HepG2 (cell line): ENCODE measurements around the gene GRK5. TPM values are rescaled to one million over a fixed set of nuclear protein-coding genes. Genes with fewer than 3 reads are reported as not detected.

Source experiments
- ATAC-seq: fragments of 200-7000 bp; cut with Tn5 transposase; 3 replicates; pipeline ENCODE4 v1.9.1; 2020; ENCODE audit warnings: mild to moderate bottlenecking, moderate library complexity
- BruUV-seq: library from RNA; stranded (reverse); fragments of 400-500 nt; replicated peaks from 2 replicates; lab custom pipeline; 2021; lab: Mats Ljungman, UMichigan
- CTCF ChIA-PET: fragments of 300-600 bp; formaldehyde crosslinking; extraction: SDS; loops from one replicate; lab custom pipeline; 2021; ENCODE audit warnings: low total read pairs, inconsistent platforms, low intra/inter-chr PET ratio; lab: Yijun Ruan, JAX
- POLR2A ChIA-PET: fragments of 350-600 bp; sonication (Branson Sonifier 250); formaldehyde crosslinking; loops from one replicate; lab custom pipeline; 2020; ENCODE audit warnings: antibody characterized with exemption, inconsistent platforms; lab: Yijun Ruan, JAX
- DNase-seq: peaks from one replicate; pipeline ENCODE4 v3.0.0-alpha.2; 2015; ENCODE audit warnings: low spot score
- FAIRE-seq: peaks from 3 replicates; lab custom pipeline; 2011; peaks lifted over from hg19 to GRCh38; lab: Jason Lieb, UNC
- H2AFZ ChIP-seq: one replicate; pipeline ENCODE4 v1.6.1; 2011; ENCODE audit warnings: low read length, inconsistent platforms
- H3K27ac ChIP-seq: fragments of 300-600 bp; 3 replicates; pipeline ENCODE4 v1.8.0; 2011; ENCODE audit warnings: mixed run types, mild to moderate bottlenecking, mixed read lengths, low read length, inconsistent platforms; ENCODE audit not compliant: insufficient read depth; ENCODE audit errors: extremely low read length
- H3K27me3 ChIP-seq, 2 experiments: fragments of 200-600 bp in 1 of 2; 2 replicates in 1 of 2; 3 replicates in 1 of 2; pipeline versions ENCODE4 v1.6.0 to v1.8.0; 2011; ENCODE audit warnings: low read length in 2 of 2, mild to moderate bottlenecking in 2 of 2, moderate library complexity in 2 of 2, inconsistent platforms in 1 of 2; ENCODE audit not compliant: insufficient read depth in 2 of 2, control insufficient read depth in 1 of 2
- H3K36me3 ChIP-seq, 2 experiments: fragments of 200-600 bp in 1 of 2; replicated peaks in 1 of 2; 2 replicates in 1 of 2; 3 replicates in 1 of 2; pipeline versions ENCODE4 v1.5.1 to v1.8.0; 2011; ENCODE audit warnings: low read length in 2 of 2, inconsistent platforms in 1 of 2; ENCODE audit not compliant: insufficient read depth in 2 of 2, control insufficient read depth in 1 of 2
- H3K4me1 ChIP-seq: 2 replicates; pipeline ENCODE4 v1.5.1; 2012; ENCODE audit warnings: low read length, inconsistent platforms; ENCODE audit not compliant: insufficient read depth
- H3K4me2 ChIP-seq: 2 replicates; pipeline ENCODE4 v1.6.0; 2011; ENCODE audit warnings: low read depth, low read length, inconsistent platforms
- H3K4me3 ChIP-seq, 3 experiments: fragments of 200-600 bp in 1 of 3; sonication (generic), shearing (Covaris generic) in 1 of 3; replicated peaks in 1 of 3; 2 replicates each; pipeline ENCODE4 v1.5.1; 2011 to 2016; ENCODE audit warnings: low read length in 3 of 3, inconsistent platforms in 2 of 3, low read depth in 2 of 3, mild to moderate bottlenecking in 2 of 3, control low read depth in 1 of 3, mixed read lengths in 1 of 3; ENCODE audit not compliant: insufficient read depth in 1 of 3
- H3K79me2 ChIP-seq: one replicate; pipeline ENCODE4 v1.6.1; 2011; ENCODE audit warnings: low read length, inconsistent platforms; ENCODE audit not compliant: insufficient read depth
- H3K9ac ChIP-seq: 2 replicates; pipeline ENCODE4 v1.6.0; 2011; ENCODE audit warnings: mild to moderate bottlenecking, low read depth, low read length, inconsistent platforms; ENCODE audit not compliant: insufficient read depth
- H3K9me3 ChIP-seq: 2 replicates; pipeline ENCODE4 v1.5.1; 2012; ENCODE audit warnings: mild to moderate bottlenecking, low read length
- H4K20me1 ChIP-seq: 2 replicates; pipeline ENCODE4 v1.6.0; 2011; ENCODE audit warnings: inconsistent platforms, mild to moderate bottlenecking, low read length, moderate library complexity; ENCODE audit not compliant: insufficient read depth
- BHLHE40 ChIP-seq: IDR thresholded peaks from 2 replicates; pipeline ENCODE4 v1.6.1; 2011; ENCODE audit warnings: low read length, improper control_type of control experiment
- FOXP1 ChIP-seq, 2 experiments: fragments of 450-650 bp in 1 of 2; IDR thresholded peaks; 2 replicates each; pipeline ENCODE4 v1.6.1; 2017 to 2018; ENCODE audit warnings: antibody characterized with exemption in 1 of 2
- HOXA7 ChIP-seq: sonication (generic); formaldehyde crosslinking; IDR thresholded peaks from 2 replicates; pipeline ENCODE4 v1.8.1; 2022; ENCODE audit warnings: mild to moderate bottlenecking, missing genetic modification reagents, moderate library complexity
- KDM6A ChIP-seq: IDR thresholded peaks from 2 replicates; pipeline ENCODE4 v1.6.1; 2016; ENCODE audit warnings: low read depth
- NFIB ChIP-seq: sonication (generic); formaldehyde crosslinking; IDR thresholded peaks from 2 replicates; pipeline ENCODE4 v1.9.0; 2021; ENCODE audit warnings: missing genetic modification reagents, mild to moderate bottlenecking, borderline replicate concordance
- RORA ChIP-seq: sonication (generic); formaldehyde crosslinking; IDR thresholded peaks from 2 replicates; pipeline ENCODE4 v1.5.0; 2020; ENCODE audit warnings: mild to moderate bottlenecking, missing genetic modification reagents, moderate library complexity
- SMYD3 ChIP-seq: sonication (generic); formaldehyde crosslinking; IDR thresholded peaks from 2 replicates; pipeline ENCODE4 v1.8.1; 2023; ENCODE audit warnings: mild to moderate bottlenecking, missing genetic modification reagents
- TOE1 ChIP-seq: sonication (generic); formaldehyde crosslinking; IDR thresholded peaks from 2 replicates; pipeline ENCODE4 v1.4.0; 2020; ENCODE audit warnings: mild to moderate bottlenecking, missing genetic modification reagents
- TOPORS ChIP-seq: sonication (generic); formaldehyde crosslinking; IDR thresholded peaks from 2 replicates; pipeline ENCODE4 v1.8.0; 2023; ENCODE audit warnings: mild to moderate bottlenecking, missing genetic modification reagents
- ZNF253 ChIP-seq: sonication (generic); formaldehyde crosslinking; IDR thresholded peaks from 2 replicates; pipeline ENCODE4 v1.8.0; 2022; ENCODE audit warnings: mild to moderate bottlenecking, missing genetic modification reagents, borderline replicate concordance
- ZNF333 ChIP-seq: sonication (generic); formaldehyde crosslinking; IDR thresholded peaks from 2 replicates; pipeline ENCODE4 v1.4.0; 2020; ENCODE audit warnings: mild to moderate bottlenecking, missing genetic modification reagents, borderline replicate concordance
- ZNF563 ChIP-seq: sonication (generic); formaldehyde crosslinking; IDR thresholded peaks from 2 replicates; pipeline ENCODE4 v1.8.0; 2022; ENCODE audit warnings: mild to moderate bottlenecking, moderate library complexity, missing genetic modification reagents
- WGBS: methylation state at CpG from one replicate; pipeline ENCODE4 v1.1.6; 2017; ENCODE audit warnings: low lambda C conversion rate; 5-methylcytosine and 5-hydroxymethylcytosine counted together
- in situ Hi-C: cut with HindIII; loops from 2 replicates; pipeline ENCODE4 v1.10.0; 2017; ENCODE audit warnings: low pct_unique_long_range_greater_than_20kb; ENCODE audit not compliant: extremely low pct_ligation_motif_present
- intact Hi-C: fragments of 100-400 bp; cut with micrococcal nuclease; formaldehyde crosslinking; loops from one replicate; pipeline ENCODE4 v1.10.0; 2022; ENCODE audit not compliant: unreplicated experiment
- polyA plus RNA-seq, 8 experiments: library from polyadenylated mRNA; depleted of rRNA in 3 of 8; stranded (reverse) in 7 of 8; unstranded in 1 of 8; fragments of >200 nt; fragmentation: Illumina TruSeq in 4 of 8; extraction: Trizol in 4 of 8; gene quantifications; 2 replicates each; pipeline versions ENCODE4 v1.2.1 to v1.2.3, GENCODE V29; 2011 to 2016; ENCODE audit warnings: low read depth in 4 of 8, missing spikeins in 1 of 8, mixed read lengths in 1 of 8; ENCODE audit not compliant: insufficient read depth in 1 of 8
- total RNA-seq, 5 experiments: library from RNA; depleted of rRNA; stranded (reverse); fragments of >200 nt; fragmentation: Illumina TruSeq; extraction: Trizol; gene quantifications; 2 replicates each; pipeline ENCODE4 v1.2.3, GENCODE V29; 2016; ENCODE audit warnings: low read depth in 1 of 5
- TF ChIP-seq, protein P1 (sequence below): sonication (generic); formaldehyde crosslinking; IDR thresholded peaks from 2 replicates; pipeline ENCODE4 v1.5.0; 2020; ENCODE audit warnings: missing genetic modification reagents, mild to moderate bottlenecking, borderline replicate concordance
- TF ChIP-seq, protein P2 (sequence below): IDR thresholded peaks from 2 replicates; pipeline ENCODE4 v1.6.1; 2018; ENCODE audit warnings: missing genetic modification reagents
- TF ChIP-seq, protein P3 (sequence below): sonication (generic); formaldehyde crosslinking; IDR thresholded peaks from 2 replicates; pipeline ENCODE4 v1.4.0; 2020; ENCODE audit warnings: mild to moderate bottlenecking, missing genetic modification reagents, borderline replicate concordance
- TF ChIP-seq, protein P4 (sequence below): sonication (generic); formaldehyde crosslinking; IDR thresholded peaks from 2 replicates; pipeline ENCODE4 v1.4.0; 2020; ENCODE audit warnings: missing genetic modification reagents

The GRK5 gene
- total and polyA plus RNA-seq, 2 of the 13 experiments (the other 11 are each of a cell fraction or from before 2014, with no cell fraction given) = 10.4 to 12.6 TPM

DNA sequence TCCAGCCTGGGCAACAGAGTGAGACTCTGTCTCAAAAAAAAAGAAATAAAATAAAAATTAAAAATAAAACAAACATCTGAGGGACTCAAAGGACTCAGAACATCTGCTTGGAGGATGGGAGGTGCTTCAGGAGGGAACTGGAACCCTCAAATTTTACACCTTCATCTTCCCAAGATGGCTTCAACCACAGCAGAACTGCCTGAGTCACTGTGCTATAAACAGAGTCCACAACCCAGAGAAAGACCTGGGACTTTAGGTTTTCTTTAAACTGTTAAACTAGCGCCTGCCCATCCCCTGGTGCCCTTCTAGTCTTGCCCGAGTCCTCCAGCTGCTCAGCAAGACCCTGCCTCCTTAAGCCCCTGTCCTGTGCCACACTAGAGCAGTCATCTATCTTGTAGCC is 294.3 kb downstream of the GRK5 start:
- ATAC-seq (no peak), FAIRE-seq (no peak), DNase-seq (no peak)
- no peaks in the 10 kb centered on the region for H3K79me2 ChIP-seq
- in situ Hi-C loops = loop anchor here (5.0 kb wide), 1 partner anchor 41 kb away; the partner anchor contains the start of gene RGS10
- H3K36me3 ChIP-seq = no peaks in the 10 kb centered on the region
- H2AFZ ChIP-seq = no peak overlapping the region
- CTCF ChIA-PET = no interaction called here
- no peak overlapping the region for H3K27ac ChIP-seq
- H3K27me3 ChIP-seq = no peaks in the 10 kb centered on the region; a peak in 1 of 5 replicates
- no TSS peak for BruUV-seq
- TF ChIP-seq SMYD3 (no peak), BHLHE40 (no peak), ZNF563 (CRISPR knock-in tag) (no peak), RORA (CRISPR knock-in tag) (no peak), ZNF333 (no peak), KDM6A (CRISPR knock-in tag) (no peak), ZNF253 (no peak), HOXA7 (no peak), TOE1 (CRISPR knock-in tag) (no peak), NFIB (CRISPR knock-in tag) (no peak), TOPORS (no peak), FOXP1 (IDR thresholded peaks at IDR 0.05) (no peak), FOXP1 (CRISPR knock-in tag; IDR thresholded peaks at IDR 0.05) (no peak)
- TF ChIP-seq, protein P1, sequence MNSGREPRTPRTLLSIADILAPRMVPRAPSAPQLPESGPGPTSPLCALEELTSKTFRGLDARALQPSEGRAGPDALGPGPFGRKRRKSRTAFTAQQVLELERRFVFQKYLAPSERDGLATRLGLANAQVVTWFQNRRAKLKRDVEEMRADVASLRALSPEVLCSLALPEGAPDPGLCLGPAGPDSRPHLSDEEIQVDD (CRISPR knock-in tag) = no peak
- TF ChIP-seq, protein P2, sequence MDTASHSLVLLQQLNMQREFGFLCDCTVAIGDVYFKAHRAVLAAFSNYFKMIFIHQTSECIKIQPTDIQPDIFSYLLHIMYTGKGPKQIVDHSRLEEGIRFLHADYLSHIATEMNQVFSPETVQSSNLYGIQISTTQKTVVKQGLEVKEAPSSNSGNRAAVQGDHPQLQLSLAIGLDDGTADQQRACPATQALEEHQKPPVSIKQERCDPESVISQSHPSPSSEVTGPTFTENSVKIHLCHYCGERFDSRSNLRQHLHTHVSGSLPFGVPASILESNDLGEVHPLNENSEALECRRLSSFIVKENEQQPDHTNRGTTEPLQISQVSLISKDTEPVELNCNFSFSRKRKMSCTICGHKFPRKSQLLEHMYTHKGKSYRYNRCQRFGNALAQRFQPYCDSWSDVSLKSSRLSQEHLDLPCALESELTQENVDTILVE = no peak
- TF ChIP-seq, protein P3, sequence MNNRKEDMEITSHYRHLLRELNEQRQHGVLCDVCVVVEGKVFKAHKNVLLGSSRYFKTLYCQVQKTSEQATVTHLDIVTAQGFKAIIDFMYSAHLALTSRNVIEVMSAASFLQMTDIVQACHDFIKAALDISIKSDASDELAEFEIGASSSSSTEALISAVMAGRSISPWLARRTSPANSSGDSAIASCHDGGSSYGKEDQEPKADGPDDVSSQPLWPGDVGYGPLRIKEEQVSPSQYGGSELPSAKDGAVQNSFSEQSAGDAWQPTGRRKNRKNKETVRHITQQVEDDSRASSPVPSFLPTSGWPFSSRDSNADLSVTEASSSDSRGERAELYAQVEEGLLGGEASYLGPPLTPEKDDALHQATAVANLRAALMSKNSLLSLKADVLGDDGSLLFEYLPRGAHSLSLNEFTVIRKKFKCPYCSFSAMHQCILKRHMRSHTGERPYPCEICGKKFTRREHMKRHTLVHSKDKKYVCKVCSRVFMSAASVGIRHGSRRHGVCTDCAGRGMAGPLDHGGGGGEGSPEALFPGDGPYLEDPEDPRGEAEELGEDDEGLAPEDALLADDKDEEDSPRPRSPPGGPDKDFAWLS (CRISPR knock-in tag) = no peak
- TF ChIP-seq, protein P4, sequence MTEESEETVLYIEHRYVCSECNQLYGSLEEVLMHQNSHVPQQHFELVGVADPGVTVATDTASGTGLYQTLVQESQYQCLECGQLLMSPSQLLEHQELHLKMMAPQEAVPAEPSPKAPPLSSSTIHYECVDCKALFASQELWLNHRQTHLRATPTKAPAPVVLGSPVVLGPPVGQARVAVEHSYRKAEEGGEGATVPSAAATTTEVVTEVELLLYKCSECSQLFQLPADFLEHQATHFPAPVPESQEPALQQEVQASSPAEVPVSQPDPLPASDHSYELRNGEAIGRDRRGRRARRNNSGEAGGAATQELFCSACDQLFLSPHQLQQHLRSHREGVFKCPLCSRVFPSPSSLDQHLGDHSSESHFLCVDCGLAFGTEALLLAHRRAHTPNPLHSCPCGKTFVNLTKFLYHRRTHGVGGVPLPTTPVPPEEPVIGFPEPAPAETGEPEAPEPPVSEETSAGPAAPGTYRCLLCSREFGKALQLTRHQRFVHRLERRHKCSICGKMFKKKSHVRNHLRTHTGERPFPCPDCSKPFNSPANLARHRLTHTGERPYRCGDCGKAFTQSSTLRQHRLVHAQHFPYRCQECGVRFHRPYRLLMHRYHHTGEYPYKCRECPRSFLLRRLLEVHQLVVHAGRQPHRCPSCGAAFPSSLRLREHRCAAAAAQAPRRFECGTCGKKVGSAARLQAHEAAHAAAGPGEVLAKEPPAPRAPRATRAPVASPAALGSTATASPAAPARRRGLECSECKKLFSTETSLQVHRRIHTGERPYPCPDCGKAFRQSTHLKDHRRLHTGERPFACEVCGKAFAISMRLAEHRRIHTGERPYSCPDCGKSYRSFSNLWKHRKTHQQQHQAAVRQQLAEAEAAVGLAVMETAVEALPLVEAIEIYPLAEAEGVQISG (CRISPR knock-in tag) = no peak
- H3K9ac ChIP-seq = no peak overlapping the region
- no peaks in the 10 kb centered on the region for H3K9me3 ChIP-seq
- no peak overlapping the region; the same call in 1 of the 2 replicates for H3K4me2 ChIP-seq
- intact Hi-C loops = no loop called here
- H4K20me1 ChIP-seq = no peaks in the 10 kb centered on the region
- no peak overlapping the region for H3K4me3 ChIP-seq
- WGBS = 68% methylated on average over 2 of the region's 2 CpGs
- POLR2A ChIA-PET = no interaction called here
- H3K4me1 ChIP-seq = peaks cover 59% of the 10 kb centered on the region
